HG02981 (cell line): ENCODE measurements around the gene ATF6.
"Not testable (repeated sequence)": the region's sequence is repeated elsewhere in the genome, so short reads cannot be mapped to it uniquely, and the experiment has no call there.

Source experiments
- ATAC-seq: cut with Tn5 transposase; IDR thresholded peaks from one replicate; pipeline ENCODE4 v1.9.1; 2021; ENCODE audit warnings: mild to moderate bottlenecking, moderate library complexity; ENCODE audit not compliant: unreplicated experiment

ATF6 gene

DNA sequence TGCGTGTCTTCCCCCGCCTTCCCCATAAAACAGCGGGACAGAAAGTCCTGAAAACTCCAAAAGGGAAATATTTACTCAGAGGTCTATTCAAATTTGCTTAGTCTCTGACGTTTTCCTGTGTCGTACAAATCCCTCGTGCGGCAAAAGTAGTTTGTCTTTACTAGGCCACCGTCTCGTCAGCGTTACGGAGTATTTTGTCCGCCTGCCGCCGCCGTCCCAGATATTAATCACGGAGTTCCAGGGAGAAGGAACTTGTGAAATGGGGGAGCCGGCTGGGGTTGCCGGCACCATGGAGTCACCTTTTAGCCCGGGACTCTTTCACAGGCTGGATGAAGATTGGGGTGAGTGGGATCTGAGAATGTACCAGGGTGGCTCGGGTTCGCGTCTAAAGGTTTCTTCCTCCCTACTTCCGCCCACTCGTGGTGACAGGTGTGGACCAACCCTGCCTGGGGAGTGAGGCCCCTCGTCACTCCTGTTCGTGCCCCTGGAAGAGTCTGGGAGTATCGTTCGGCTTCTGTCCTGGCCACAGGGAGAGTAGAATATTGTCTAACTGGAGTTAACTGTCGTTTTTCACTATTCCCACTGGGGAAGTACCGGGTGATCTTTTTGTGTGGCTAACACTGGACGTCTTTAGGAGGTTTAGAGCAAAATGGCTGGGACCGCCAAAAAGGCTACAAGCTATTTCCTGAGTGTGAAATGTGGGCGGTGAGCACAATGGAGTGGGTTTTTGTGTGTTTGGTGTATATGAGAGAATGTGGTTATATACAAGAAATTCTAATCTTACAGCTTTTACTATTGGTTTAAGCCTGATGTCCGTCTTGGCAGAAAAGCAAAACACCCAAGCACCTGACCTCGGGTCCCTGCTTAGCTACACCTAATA, at the start of gene ATF6:
TSS of gene ATF6 (plus strand) at position 219 of the 880 bp plus-strand sequence. CDS start at position 260, 41 bp downstream.
- ATAC-seq: peak; percentile 61

DNA sequence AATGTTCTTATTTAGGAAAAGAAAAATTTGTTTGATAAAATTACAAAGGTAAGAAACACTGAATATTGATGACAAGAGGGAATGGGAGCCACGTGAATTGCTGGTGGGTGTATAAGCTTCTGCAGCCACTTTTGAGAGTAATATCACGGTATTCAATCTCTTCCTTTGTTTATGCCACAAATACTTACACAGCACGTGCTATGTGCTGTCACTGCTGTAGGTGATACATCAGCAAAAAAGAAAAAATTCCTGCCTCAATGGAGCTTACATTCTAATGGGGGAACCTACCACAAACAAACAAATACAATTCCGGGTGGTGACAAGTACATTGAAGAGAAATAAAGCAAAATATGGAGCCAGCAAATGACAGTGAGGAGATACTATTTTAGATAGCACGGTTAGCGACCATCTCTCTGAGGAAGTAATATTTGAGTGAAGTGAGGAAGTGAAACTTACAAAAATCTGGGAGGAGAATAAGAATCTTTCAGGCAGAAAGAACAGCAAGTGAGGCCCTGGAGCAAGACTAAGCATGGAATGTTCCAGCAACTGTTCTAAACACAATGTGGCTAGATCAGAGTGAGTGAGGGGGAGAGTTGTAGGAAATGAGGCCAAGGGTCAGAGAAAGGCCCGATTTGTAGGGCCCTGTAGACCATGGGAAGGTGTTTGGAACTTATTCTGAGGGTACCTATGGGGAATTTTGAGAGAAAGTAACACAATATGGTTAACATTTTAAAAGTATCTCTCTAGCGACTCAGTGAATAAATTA, 47.4 kb upstream of the ATF6 start:
- peak; percentile 60 for ATAC-seq

GRCh38 chr1:161719325-161719611, 46.9 kb upstream of the ATF6 start:
- peak; percentile 33 for ATAC-seq

DNA sequence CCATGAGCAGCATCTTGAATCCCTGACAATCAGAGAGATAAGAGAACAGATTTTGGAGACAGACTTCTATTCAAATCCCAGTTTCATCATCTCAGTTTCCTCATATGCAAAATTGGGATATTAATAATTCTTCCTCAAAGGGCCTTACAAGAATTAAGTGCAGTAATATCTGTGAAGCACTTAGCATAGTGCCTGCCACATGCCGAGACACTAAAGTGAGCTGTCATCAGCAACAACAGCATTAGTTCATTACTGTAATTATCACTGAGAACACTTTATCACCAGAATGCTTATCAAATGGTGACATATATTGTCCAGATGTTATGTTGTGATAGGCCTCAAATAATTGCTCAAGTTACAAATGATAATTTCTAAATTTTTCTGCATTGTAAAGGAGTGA, 45.7 kb upstream of the ATF6 start:
- ATAC-seq: no peak

- ATAC-seq: no peak
Observed at GRCh38 chr1:161720956-161721737, 45.0 kb upstream of the ATF6 start, which contains the start of gene FCRLB. Gene FCRLB (plus strand): TSS chr1:161721544. CDS start chr1:161722673, 1,129 bp downstream.

DNA sequence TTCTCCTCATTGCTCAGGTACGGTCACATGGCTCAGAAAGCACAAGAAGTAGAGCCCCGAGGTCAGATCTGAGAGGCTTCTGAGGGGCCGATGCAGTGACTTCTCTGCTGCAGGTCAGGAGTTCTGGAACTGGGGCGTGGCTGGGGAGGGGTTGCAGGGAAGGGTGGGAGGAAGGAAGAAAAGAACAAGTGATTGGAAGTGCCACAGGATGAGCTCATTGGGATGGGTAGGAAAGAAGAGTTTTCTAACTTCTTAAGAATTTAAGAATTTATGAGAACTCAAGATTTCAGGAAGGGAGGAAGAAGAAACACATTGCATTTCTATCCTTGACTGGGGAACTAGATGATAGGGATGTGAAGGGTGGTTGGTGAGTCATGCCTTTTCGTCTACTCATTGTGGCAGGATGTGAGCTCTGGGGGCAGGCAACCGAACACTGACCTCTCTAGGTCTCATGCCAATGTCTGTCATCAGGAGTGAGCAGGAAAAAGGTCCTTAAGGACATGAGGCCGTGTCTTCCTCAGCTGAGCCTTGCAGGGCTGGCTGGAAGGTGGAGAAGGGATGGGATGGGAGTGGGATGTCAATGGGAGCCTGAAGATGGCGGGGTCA, 44.3 kb upstream of the ATF6 start:
- ATAC-seq: no peak

- ATAC-seq: no peak
Observed at GRCh38 chr1:161722406-161722805, 43.7 kb upstream of the ATF6 start.

DNA sequence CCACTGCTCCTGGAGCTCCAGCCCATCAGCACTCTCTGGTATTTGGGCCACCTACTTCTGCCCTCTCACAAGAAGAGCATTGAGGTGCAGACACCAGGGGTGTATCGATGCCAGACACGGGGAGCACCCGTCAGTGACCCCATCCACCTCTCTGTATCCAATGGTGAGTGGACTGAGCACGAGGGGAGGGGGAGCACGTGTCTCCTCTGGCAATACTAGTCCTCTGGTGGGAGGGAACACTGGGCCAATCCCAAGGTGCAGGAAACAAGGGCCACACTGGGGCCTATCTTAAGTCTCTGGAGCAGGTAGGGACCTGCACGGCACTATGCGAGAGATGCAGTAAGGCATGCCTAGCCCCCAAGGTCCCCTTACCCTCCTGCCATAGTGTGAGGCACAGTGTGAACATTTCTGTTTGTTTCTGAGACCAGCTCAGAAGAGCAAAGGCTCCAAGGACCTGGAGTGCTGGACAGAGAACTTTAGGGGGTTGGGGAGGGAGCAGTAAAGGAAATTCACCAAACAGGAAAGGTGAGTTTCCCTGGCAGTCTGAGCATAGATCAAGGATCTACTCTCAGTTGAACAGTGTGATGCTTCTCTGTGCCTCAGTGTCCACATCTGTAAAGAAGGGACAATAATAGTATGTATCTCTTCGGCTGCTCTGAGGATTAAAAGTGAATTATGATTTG, 42.5 kb upstream of the ATF6 start:
- ATAC-seq: no peak

- ATAC-seq: not testable (repeated sequence)
Observed at GRCh38 chr1:161725258-161725907, 40.7 kb upstream of the ATF6 start.

DNA sequence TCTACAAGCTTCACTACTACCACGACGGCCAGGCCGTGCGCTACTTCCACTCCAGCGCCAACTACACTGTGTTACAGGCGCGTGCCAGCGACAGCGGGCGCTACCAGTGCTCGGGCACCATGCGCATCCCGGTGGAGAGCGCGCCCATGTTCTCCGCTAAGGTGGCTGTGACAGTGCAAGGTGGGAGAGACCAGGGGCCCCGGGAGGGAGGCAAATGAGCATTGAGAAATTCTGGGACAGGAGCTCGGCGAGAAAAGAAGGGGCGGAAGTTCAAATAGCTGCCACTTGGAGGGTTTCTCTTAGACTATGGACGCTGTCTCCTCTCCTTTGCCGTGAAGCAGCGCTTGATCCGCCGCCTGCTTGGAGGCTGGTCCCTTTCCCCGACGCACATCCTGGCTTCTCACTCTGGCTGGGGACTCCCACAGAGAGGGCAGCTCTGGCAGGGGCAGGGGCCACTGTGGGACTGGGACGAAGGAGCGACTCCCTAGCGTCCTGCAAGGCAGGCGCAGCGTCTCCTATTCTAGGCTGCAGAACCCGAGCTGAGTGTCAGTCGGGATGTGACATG, 40.1 kb upstream of the ATF6 start:
- no peak for ATAC-seq

DNA sequence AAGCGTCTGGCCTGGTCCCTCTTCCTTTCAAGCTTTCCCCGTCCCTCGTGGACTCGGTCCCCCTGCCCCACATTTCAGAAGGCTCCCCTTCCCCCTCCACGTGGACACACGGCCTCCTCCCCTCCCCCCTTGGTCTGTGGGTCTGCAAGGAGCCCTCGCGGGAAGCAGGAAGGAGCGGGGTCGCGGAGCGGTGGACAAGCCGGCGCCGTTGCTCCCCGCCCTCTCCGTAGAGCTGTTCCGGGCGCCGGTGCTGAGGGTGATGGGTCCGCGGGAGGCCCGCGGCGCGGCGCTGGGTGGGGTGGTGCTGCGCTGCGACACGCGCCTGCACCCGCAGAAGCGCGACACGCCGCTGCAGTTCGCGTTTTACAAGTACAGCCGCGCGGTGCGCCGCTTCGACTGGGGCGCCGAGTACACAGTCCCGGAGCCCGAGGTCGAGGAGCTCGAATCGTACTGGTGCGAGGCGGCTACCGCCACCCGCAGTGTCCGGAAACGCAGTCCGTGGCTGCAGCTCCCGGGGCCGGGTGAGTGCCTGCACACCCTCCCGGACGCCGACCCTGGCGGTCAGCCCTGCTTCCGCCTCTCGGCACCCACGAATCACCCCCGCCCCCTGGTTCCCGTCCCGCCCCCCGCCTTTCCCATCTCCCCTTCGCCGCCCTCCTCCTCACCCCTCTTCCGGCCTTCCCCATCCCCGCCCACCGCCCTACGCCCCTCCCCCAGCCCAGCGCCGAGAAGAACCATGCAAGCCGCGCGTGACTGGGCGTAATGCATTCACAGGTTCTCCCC, 39.5 kb upstream of the ATF6 start:
- peak; percentile 44 for ATAC-seq

- ATAC-seq: no peak
Observed at GRCh38 chr1:161727256-161727924, 38.7 kb upstream of the ATF6 start.

GRCh38 chr1:161728376-161729226, 37.5 kb upstream of the ATF6 start:
- no peak for ATAC-seq

- no peak for ATAC-seq
Observed at GRCh38 chr1:161730050-161730564, 36.0 kb upstream of the ATF6 start.

DNA sequence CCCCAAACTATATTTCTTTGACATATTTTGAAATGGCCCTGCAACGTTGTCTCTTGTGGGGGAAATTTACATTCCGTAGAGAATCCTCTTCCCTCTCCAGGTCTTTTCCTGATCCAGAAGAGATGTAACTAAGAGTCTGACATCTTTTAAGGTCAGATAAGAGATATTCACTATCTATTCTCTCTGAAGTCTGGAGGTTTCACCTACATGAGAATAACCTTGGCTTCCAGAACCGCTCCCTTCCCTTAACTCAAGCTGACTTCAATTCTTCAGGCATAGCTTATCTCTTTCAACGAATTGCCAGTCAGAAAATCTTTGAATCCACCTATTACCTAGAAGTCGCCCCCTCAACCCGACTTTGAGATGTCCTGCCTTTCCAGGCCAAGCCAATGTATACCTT, 34.9 kb upstream of the ATF6 start:
- ATAC-seq: no peak

DNA sequence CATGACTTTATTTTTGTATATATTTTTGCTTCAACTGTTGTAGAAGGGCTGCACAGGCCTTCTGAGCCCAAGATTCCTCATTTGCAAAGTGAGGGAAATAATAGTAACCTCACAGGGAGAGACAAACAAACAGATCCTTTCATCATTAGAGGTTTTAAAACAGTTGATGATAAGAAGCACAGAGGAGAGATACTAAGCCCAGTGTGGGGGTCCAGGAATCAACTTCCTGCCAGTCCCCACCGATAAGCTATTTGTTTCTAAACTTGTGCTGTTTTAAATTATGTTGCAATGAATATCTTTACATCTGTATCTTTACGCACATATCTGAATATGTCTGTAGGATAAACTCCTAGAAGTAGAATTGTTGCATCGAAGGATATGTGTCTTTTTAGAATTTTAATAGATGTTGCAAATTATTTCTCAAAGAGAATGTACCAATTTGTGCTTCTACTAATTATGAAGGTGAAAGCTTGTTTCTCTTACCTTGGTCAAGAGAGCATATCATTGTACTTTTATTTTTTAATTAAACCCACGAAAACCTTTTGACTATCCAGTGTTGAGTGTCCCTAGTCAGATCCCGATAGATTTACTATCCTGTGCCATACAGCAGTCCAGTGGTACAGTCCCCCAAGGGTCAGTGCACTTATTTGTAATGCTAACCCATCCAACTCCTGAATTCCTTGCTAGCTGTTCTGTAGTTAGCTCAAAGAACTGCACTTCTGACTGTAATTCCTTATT, 34.0 kb upstream of the ATF6 start:
- ATAC-seq: no peak
